ENCODE results near the gene SLC23A3. TPM values are rescaled to one million over a fixed set of nuclear protein-coding genes. Genes with fewer than 3 reads are reported as not detected.

SLC23A3 gene
- total and polyA plus RNA-seq, 9 of the 15 experiments (the other 6 are each of a cell fraction or from before 2014, with no cell fraction given) = 0.06 to 0.64 (median 0.16) TPM

- TF ChIP-seq FOXO4 (CRISPR knock-in tag; IDR thresholded peaks at IDR 0.05) = no peak
- TF ChIP-seq SMARCA4 (IDR thresholded peaks at IDR 0.05) = no peak
- TF ChIP-seq FOS (IDR thresholded peaks at IDR 0.05; ENCODE audit: extremely low read depth, insufficient read length) = no peak
- TF ChIP-seq NCOR1 (IDR thresholded peaks at IDR 0.05) = no peak
- no peak for TF ChIP-seq SLC30A9 (CRISPR knock-in tag; IDR thresholded peaks at IDR 0.05)
- no peak for TF ChIP-seq PPARD (CRISPR knock-in tag; IDR thresholded peaks at IDR 0.05)
- no peak for TF ChIP-seq MTF1 (CRISPR knock-in tag; IDR thresholded peaks at IDR 0.05; ENCODE audit: borderline replicate concordance)
- no peak for TF ChIP-seq ZNF57 (CRISPR knock-in tag; IDR thresholded peaks at IDR 0.05)
These were observed 11.2 kb downstream of the SLC23A3 start (continued) for GRCh38 chr2:219158586-219158985.

GRCh38 chr2:219158025-219158424 lies 11.8 kb downstream of the SLC23A3 start:
- POLR2A ChIA-PET = no interaction called here
- DNase-seq (ENCODE audit: extremely low read depth in 1 of 4, low spot score in 3 of 4) (no peak), ATAC-seq (no peak), FAIRE-seq (no peak)
- peaks cover 8 to 13% of the 10 kb centered on the region in 2 experiments; a peak in 4 of 5 replicates for H3K4me1 ChIP-seq (replicated peaks in 1 of 2; ENCODE audit: control insufficient read depth in 2 of 2, insufficient read depth in 2 of 2, low read length in 2 of 2)
- no peak overlapping the region for H3K4me2 ChIP-seq (ENCODE audit: insufficient read depth, low read length)
- no peaks in the 10 kb centered on the region; the same call in 2 of the 3 replicates for H3K79me2 ChIP-seq (ENCODE audit: control insufficient read depth, insufficient read depth, low read length)
- intact Hi-C loops (cut with micrococcal nuclease) (loop anchor here (10.0 kb wide), 1 partner anchor 303 kb away; the partner anchor contains the start of gene WNT6), in situ Hi-C loops (cut with MboI) (loop anchor here (5.0 to 10.0 kb wide), 2 partner anchors 101 to 133 kb away; no protein-coding TSS in a partner anchor)
- H4K20me1 ChIP-seq (replicated peaks; ENCODE audit: control insufficient read depth, insufficient read depth, low read length) = no peaks in the 10 kb centered on the region; the same call in 1 of the 2 replicates
- no peak overlapping the region for H3K9ac ChIP-seq (ENCODE audit: insufficient read depth in 1 of 2, low read depth in 2 of 2, low read length in 2 of 2)
- H3K9me1 ChIP-seq (ENCODE audit: control insufficient read depth, insufficient read depth, low read length) = no peaks in the 10 kb centered on the region
- TF ChIP-seq DACH1 (IDR thresholded peaks at IDR 0.05; ENCODE audit: partially characterized antibody) (no peak), TAL1 (IDR thresholded peaks at IDR 0.05) (no peak), MAFK (IDR thresholded peaks at IDR 0.05; ENCODE audit: low read length) (no peak), IRF1 (CRISPR knock-in tag; IDR thresholded peaks at IDR 0.05; ENCODE audit: borderline replicate concordance) (no peak), RAD21 (CRISPR knock-in tag; conservative IDR thresholded peaks at IDR 0.05 in 1 of 2, IDR thresholded peaks at IDR 0.05 in 1 of 2) (no peak), SRSF3 (IDR thresholded peaks at IDR 0.05; ENCODE audit: insufficient read depth, low read length) (no peak), ARID3A (IDR thresholded peaks at IDR 0.05; ENCODE audit: borderline replicate concordance, low read depth, low read length) (no peak), TGIF2 (CRISPR knock-in tag; IDR thresholded peaks at IDR 0.05) (no peak)
- H3K27ac ChIP-seq (ENCODE audit: extremely low read depth, low read depth, low read length) = no peak overlapping the region
- no peaks in the 10 kb centered on the region for H3K27me3 ChIP-seq (ENCODE audit: control insufficient read depth in 2 of 2, insufficient read depth in 2 of 2, low read length in 2 of 2)
- 0 out of 3 replicates have a peak, but pooled peaks cover 11% of the 10 kb centered on the region for H3K36me3 ChIP-seq (ENCODE audit: control insufficient read depth, insufficient read depth, low read length)
- no peaks in the 10 kb centered on the region for H3K9me3 ChIP-seq (replicated peaks; ENCODE audit: control insufficient read depth, insufficient read depth, low read depth, low read length)
- no peak overlapping the region for H2AFZ ChIP-seq (ENCODE audit: low read depth, low read length)
- CTCF ChIA-PET (ENCODE audit: low intra/inter-chr PET ratio) = no interaction called here
- BruUV-seq (replicated peaks) = no TSS peak
- H3K4me3 ChIP-seq = no peak overlapping the region
- 66% methylated on average over 4 of the region's 4 CpGs for WGBS (ENCODE audit: insufficient coverage, low coverage, missing lambda C conversion rate)
